ENCODE data around the gene LDLRAP1. TPM values are rescaled to one million over a fixed set of nuclear protein-coding genes. Genes with fewer than 3 reads are reported as not detected.
"Not testable (repeated sequence)": the region's sequence is repeated elsewhere in the genome, so short reads cannot be mapped to it uniquely, and the experiment has no call there.

The LDLRAP1 gene, protein sequence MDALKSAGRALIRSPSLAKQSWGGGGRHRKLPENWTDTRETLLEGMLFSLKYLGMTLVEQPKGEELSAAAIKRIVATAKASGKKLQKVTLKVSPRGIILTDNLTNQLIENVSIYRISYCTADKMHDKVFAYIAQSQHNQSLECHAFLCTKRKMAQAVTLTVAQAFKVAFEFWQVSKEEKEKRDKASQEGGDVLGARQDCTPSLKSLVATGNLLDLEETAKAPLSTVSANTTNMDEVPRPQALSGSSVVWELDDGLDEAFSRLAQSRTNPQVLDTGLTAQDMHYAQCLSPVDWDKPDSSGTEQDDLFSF
- 10 to 100 TPM; 64.4 to 65.3 TPM for total RNA-seq

DNA sequence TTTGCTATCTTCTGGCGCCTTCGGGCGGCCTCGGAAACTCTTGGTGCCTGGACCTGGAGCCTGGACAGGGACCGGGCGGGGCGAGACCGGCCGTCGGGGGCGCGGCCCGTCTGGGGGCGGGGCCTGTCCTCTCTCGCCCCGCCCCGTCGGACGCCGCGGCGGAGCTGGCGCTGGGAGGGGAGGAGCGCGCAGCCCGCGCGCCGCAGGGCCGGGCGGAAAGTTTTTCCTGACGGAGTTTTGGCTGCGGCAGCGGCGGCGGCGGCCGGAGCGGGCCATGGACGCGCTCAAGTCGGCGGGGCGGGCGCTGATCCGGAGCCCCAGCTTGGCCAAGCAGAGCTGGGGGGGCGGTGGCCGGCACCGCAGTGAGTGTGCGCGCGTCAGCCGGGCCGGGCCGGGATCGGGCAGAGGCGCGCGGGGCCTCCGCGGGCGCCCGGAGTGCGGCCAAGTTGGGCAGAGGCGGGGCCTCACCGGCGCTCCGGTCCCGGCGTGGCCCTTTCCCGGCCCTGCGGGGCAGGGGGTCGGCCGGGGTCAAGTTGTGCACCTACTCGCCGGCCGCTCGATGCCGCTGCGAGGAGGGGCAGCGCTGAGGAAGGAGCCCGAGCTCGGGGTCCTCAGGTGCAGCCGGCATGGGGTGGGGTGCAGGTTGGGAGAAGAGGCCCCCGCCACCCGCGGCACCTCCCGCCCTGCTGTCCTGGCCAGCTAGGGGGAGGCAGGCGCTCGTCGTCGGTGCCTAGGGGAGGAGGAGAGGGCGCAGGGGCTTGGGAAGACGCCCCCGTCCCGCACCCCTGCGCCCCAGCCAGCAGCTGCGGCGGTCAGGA lies at the start of gene LDLRAP1:
Gene LDLRAP1, plus strand, starts transcription at position 182 of the 818 bp plus-strand sequence. Its CDS starts 93 bp downstream, at position 275.
- Mint-ChIP-seq H3K36me3 (ENCODE audit: low read depth) (peaks cover 23% of the 10 kb centered on the region), H3K9me3 (no peaks in the 10 kb centered on the region), H3K4me3 (peak within 1 kb of the TSS; percentile 79), H3K27me3 (no peaks in the 10 kb centered on the region), H3K4me1 (peaks cover 38% of the 10 kb centered on the region), H3K27ac (peak within 1 kb of the TSS; percentile 71)
- DNase-seq: peak; percentile 51
- CTCF ChIA-PET: interaction anchor here (1.0 to 1.4 kb wide), 2 partner anchors 29 to 53 kb away, joined by 3 read pairs; no protein-coding TSS in a partner anchor
- POLR2A ChIA-PET: no interaction called here

DNA sequence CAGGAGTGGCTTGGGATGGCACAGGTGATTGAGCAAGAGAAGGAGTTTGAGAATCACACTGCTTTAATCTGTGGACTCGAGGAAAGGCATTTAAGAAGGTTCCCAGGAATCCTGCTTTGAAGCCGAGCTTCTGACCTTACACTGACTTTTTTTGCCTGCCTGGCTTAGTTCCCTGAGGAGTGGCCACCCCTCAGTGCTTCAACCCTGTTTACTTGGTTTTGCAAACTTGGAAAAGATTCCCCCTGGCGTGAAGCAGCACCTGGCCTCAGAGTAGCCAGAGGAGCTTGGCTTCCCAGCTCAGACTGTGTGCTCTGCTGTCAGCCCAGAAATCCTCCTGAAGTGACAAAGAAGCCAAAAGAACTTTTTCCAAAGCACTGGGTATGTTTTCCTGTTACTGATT lies 48.5 kb upstream of the LDLRAP1 start:
- CTCF ChIA-PET: interaction anchor here (0.5 to 0.6 kb wide), 2 partner anchors 118 to 126 kb away, joined by 3 read pairs; no protein-coding TSS in a partner anchor
- no peak for DNase-seq
- POLR2A ChIA-PET: no interaction called here
- Mint-ChIP-seq H3K4me3 (no peak overlapping the region), H3K27me3 (no peaks in the 10 kb centered on the region), H3K27ac (no peak overlapping the region), H3K36me3 (ENCODE audit: low read depth) (peaks cover 40% of the 10 kb centered on the region), H3K4me1 (peaks cover 8% of the 10 kb centered on the region), H3K9me3 (no peaks in the 10 kb centered on the region)

DNA sequence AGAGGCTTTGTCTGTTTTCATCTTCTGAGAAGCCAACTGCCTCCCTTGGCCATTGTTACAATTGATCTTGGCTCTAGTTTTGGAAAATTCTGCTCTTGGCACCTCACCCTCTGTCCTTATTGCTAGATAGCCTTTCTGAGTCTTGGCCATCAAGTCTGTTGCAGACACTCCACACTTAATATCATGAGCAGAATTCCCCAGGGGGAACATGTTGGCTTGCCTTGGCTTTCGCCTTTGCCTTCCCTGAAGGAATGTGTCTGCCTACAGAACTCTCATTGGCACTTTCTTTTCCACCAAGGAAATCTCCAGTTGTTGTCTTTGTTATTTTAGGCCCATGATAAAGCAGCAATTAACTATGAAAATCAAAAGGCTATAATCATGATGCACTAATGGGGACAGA lies 42.7 kb upstream of the LDLRAP1 start:
- CTCF ChIA-PET: no interaction called here
- H3K4me1 Mint-ChIP-seq: peaks cover 15% of the 10 kb centered on the region
- POLR2A ChIA-PET: no interaction called here
- no peaks in the 10 kb centered on the region for H3K9me3 Mint-ChIP-seq
- no peak for DNase-seq
- H3K27ac Mint-ChIP-seq: no peak overlapping the region
- H3K36me3 Mint-ChIP-seq (ENCODE audit: low read depth): peaks cover 19% of the 10 kb centered on the region
- no peak overlapping the region for H3K4me3 Mint-ChIP-seq
- no peaks in the 10 kb centered on the region for H3K27me3 Mint-ChIP-seq

DNA sequence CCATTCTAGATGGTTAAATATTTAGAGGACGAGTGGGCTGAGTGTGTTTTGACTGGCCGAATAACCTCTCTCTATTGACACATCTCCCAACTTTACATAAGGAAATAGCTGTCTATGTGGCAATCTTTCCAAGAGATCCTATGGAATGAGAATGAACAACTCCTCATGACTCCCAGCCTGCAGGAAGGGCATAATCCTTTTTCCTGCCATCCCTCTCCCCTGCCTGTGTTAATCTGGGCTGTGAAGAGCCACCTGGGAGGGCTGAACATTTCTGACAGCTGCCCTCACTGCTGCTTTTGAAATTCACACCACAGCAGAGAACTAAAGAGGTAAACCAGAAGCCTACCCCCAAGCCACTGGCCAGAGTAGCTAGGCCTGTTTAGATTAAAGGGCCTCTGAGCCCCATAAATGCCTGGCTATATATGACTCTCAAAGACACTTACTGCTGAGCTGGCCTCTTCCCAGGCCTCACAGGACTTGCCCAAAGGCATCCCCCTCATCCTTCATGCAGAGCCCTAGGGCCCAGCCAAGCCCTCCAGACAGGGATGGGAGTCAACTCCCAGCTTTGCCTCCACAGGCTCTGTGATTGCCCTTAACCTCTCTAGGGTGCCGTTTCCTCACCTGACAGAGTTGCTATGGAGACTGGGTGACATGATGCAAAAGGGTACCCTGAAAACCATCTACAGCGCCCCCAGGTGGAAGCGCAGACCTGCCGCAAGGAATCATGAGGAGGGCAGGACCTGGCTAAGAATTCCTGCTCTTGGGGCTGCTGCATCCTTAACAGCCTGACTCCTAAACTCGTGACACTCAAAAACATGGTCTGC lies 42.0 kb upstream of the LDLRAP1 start:
- Mint-ChIP-seq H3K27ac (no peak overlapping the region), H3K4me3 (no peak overlapping the region), H3K9me3 (no peaks in the 10 kb centered on the region), H3K36me3 (ENCODE audit: low read depth) (peaks cover 19% of the 10 kb centered on the region), H3K4me1 (peaks cover 23% of the 10 kb centered on the region), H3K27me3 (no peaks in the 10 kb centered on the region)
- POLR2A ChIA-PET: no interaction called here
- peak; percentile 27 for DNase-seq
- CTCF ChIA-PET: interaction anchor here (1.0 to 1.3 kb wide), 2 partner anchors 15 to 70 kb away, joined by 3 to 4 read pairs; no protein-coding TSS in a partner anchor

DNA sequence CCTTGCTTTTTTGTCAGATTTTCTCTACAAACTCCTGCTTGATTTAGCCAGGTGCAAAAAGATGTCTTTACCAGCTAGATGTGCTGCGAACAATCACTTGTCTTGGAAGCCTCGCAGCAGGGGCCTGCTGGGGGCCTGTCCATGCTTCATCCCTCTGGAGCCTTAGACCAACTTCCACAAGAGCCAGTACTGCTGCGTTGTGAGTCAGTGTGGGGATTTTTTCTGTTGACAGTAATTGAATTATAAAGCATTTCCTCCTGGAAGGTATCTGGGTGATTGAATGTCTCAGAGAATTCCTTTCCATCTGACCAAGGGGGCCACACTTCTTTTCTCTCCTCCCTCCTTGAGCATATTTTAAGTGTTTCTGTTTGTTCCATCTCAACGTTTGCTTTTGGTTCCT lies 40.4 kb upstream of the LDLRAP1 start:
- POLR2A ChIA-PET: no interaction called here
- H3K4me1 Mint-ChIP-seq: peaks cover 26% of the 10 kb centered on the region
- no peaks in the 10 kb centered on the region for H3K27me3 Mint-ChIP-seq
- no peak overlapping the region for H3K27ac Mint-ChIP-seq
- DNase-seq: no peak
- no peak overlapping the region for H3K4me3 Mint-ChIP-seq
- CTCF ChIA-PET: interaction anchor here (0.6 to 1.5 kb wide), 2 partner anchors 16 to 223 kb away, joined by 3 read pairs; no protein-coding TSS in a partner anchor
- no peaks in the 10 kb centered on the region for H3K9me3 Mint-ChIP-seq
- H3K36me3 Mint-ChIP-seq (ENCODE audit: low read depth): peaks cover 13% of the 10 kb centered on the region

DNA sequence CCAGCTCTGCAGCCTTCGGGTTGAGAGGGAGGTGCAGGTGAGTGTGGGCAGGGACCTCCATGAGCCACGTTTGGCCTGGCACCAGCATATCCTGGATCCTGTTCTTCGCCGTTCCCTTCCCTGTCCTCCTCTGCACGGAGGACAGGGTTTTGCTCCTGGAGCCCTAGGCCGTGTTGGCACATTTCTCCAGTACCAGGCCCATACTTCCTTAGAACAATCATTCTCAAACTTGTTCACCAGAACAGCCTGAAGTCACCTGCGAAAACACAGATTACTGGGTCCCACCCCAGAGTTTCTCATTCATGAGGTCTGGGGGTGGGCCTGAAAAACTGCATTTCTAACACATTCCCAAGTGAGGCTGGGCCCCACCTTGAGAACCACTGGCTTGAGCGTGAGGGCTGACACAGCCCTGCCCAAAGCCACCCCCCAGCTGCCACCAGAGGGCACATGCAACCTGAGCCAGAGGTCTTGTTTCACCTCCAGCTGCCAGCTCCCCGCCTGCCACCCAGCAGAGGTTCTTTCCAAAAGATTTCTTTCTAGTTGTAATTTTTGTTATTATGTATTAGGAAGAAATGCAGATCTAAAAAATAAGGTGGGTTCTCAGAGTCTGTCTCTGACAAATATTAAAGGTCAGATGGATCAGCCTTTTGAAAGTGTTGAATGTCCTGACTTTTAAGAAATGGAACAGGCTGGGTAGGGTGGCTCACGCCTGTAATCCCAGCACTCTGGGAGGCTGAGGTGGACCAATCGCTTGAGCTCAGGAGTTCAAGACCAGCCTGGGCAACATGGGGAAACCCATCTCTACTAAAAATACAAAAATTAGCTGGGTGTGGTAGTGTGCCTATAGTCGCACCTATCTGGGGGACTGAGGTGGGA lies 39.6 kb upstream of the LDLRAP1 start:
- ChIA-PET CTCF (interaction anchor here (0.6 to 1.8 kb wide), 5 partner anchors 9 to 288 kb away, joined by 3 to 5 read pairs (median 3); no protein-coding TSS in a partner anchor), POLR2A (no interaction called here)
- peaks cover 2% of the 10 kb centered on the region for H3K27me3 Mint-ChIP-seq
- H3K9me3 Mint-ChIP-seq: no peaks in the 10 kb centered on the region
- H3K27ac Mint-ChIP-seq: no peak overlapping the region
- peak; percentile 80 for DNase-seq
- H3K4me3 Mint-ChIP-seq: no peak overlapping the region
- peaks cover 5% of the 10 kb centered on the region for H3K36me3 Mint-ChIP-seq (ENCODE audit: low read depth)
- peaks cover 25% of the 10 kb centered on the region for H3K4me1 Mint-ChIP-seq

DNA sequence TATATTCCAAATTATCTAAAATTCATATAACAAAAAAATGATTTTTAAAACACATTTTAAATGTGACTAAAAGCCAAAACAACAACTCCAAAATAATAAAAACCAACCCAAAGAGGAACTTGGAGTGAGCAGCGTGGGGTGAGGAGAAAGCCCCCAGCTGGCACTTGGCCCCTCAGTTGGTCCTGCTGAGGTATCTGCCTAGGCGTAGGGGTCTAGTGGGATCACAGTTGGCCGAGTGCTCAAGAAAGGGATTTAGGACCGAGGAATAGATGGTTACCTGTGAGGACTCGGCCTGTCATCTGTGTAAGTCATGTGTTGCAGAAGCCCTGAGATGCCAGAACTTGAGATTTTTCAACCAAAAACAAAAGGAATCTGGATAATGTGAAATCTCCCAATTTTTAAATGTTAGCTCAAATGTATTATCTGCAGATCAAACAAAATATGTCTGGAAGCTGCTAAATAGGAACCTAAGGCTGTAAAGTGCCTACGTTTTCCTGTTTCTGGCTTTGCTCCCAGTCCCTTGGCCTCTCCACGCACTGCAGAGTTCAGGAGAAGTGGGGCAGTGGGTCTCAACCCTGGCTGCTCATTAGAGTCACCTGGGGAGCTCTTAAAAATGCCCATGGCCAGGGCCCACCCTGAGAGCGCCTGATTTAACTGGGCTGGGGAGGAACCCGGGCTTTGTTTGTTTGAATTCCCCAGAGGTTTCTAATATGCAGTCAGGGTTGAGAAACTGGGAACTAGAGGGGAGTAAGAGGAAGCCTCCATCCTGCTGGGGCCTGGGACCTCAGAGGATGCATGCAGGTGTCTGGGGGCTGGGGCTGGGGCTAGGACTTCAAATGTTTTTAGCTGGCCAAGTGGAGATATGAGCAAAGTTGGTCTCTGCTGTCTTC lies 38.5 kb upstream of the LDLRAP1 start:
- Mint-ChIP-seq H3K4me3 (no peak overlapping the region), H3K4me1 (peaks cover 25% of the 10 kb centered on the region), H3K9me3 (no peaks in the 10 kb centered on the region), H3K27ac (peak overlapping the region; percentile 19), H3K36me3 (ENCODE audit: low read depth) (peaks cover 2% of the 10 kb centered on the region), H3K27me3 (peaks cover 2% of the 10 kb centered on the region)
- no peak for DNase-seq
- CTCF ChIA-PET: interaction anchor here (1.3 to 1.8 kb wide), 3 partner anchors 8 to 287 kb away, joined by 3 to 5 read pairs (median 4); no protein-coding TSS in a partner anchor
- POLR2A ChIA-PET: no interaction called here

DNA sequence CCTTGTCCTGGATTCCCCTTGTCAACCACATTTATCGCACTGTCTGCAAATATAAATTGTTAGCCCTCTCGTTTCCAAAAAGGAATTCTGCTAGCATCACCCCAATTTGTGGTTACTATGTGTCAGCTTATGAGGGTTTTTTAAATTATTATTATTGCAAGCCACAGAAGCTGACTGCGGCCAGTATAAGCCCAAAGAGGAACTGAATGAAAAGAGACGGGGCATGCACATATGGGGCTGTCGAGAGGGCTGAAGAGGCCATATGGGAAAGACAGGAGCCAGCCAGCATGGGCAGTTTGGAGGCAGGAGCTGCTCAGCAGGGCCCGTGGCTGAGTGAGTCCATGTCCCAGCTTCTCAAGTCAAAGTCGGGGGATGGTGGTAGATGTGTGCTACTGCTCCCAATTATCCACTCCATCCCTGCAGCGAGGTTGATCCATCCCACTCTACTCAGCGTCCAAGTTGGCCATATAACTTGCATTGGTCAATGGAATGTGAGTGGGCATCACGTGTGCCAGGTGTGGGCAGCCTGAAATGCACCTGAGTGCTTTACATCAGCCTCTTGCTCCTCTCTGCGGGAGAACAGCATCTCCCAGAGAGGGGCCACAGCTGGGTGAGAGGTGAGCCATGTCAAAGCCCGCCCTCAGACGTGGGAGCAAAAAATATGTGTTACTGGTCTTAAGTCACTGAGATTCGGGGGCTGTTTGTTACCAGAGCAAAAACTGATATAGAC lies 37.6 kb upstream of the LDLRAP1 start:
- H3K27ac Mint-ChIP-seq: peak overlapping the region; percentile 78
- no peak for DNase-seq
- H3K4me3 Mint-ChIP-seq: no peak overlapping the region
- peaks cover 25% of the 10 kb centered on the region for H3K4me1 Mint-ChIP-seq
- ChIA-PET CTCF (interaction anchor here (0.7 to 1.4 kb wide), 2 partner anchors 19 to 305 kb away, joined by 3 to 4 read pairs; no protein-coding TSS in a partner anchor), POLR2A (no interaction called here)
- H3K27me3 Mint-ChIP-seq: peaks cover 2% of the 10 kb centered on the region
- no peaks in the 10 kb centered on the region for H3K9me3 Mint-ChIP-seq
- H3K36me3 Mint-ChIP-seq (ENCODE audit: low read depth): peaks cover 2% of the 10 kb centered on the region

DNA sequence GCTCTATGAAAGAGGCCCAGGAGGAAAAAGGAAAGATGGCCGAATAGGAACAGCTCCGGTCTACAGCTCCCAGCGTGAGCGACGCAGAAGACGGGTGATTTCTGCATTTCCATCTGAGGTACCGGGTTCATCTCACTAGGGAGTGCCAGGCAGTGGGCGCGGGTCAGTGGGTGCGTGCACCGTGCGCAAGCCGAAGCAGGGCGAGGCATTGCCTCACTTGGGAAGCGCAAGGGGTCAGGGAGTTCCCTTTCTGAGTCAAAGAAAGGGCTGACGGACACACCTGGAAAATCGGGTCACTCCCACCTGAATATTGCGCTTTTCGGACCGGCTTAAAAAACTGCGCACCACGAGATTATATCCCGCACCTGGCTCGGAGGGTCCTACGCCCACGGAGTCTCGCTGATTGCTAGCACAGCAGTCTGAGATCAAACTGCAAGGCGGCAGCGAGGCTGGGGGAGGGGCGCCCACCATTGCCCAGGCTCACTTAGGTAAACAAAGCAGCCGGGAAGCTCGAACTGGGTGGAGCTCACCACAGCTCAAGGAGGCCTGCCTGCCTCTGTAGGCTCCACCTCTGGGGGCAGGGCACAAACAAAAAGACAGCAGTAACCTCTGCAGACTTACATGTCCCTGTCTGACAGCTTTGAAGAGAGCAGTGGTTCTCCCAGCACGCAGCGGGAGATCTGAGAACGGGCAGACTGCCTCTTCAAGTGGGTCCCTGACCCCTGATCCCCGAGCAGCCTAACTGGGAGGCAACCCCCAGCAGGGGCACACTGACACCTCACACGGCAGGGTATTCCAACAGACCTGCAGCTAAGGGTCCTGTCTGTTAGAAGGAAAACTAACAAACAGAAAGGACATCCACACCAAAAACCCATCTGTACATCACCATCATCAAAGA lies 36.6 kb upstream of the LDLRAP1 start:
- peak overlapping the region; percentile 55 for H3K4me3 Mint-ChIP-seq
- peaks cover 25% of the 10 kb centered on the region for H3K4me1 Mint-ChIP-seq
- peak; percentile 42 for DNase-seq
- H3K9me3 Mint-ChIP-seq; H3K27me3 Mint-ChIP-seq; POLR2A ChIA-PET; H3K36me3 Mint-ChIP-seq (ENCODE audit: low read depth): not testable (repeated sequence)
- H3K27ac Mint-ChIP-seq: peak overlapping the region; percentile 78
- CTCF ChIA-PET: interaction anchor here (0.7 kb wide), 1 partner anchor 304 kb away, joined by 3 read pairs; no protein-coding TSS in a partner anchor

DNA sequence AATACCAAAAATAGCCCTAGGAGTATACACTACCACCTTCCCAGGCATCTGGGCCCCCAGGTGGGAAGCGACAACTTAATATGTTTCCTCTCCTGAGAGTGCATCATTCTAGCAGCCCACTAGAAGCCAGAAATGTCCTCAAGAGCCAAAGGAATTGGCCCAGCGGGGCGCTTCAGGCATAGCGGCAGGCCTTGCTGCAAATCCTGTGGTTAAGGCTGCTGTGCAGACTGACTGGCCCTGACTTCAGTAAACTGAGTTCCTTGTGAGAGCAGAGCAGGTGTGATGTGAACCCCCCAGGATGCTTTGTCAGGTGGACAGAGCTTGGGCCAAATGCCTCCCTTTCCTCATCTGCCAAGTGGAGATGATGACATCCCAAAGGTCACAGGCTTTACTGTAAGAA lies 29.7 kb upstream of the LDLRAP1 start:
- peaks cover 2% of the 10 kb centered on the region for H3K27me3 Mint-ChIP-seq
- no peaks in the 10 kb centered on the region for H3K36me3 Mint-ChIP-seq (ENCODE audit: low read depth)
- peaks cover 2% of the 10 kb centered on the region for H3K9me3 Mint-ChIP-seq
- no peak for DNase-seq
- ChIA-PET POLR2A (no interaction called here), CTCF (interaction anchor here (1.1 to 1.2 kb wide), 2 partner anchors 12 to 25 kb away, joined by 3 to 4 read pairs; no protein-coding TSS in a partner anchor)
- H3K4me1 Mint-ChIP-seq: no peaks in the 10 kb centered on the region
- H3K27ac Mint-ChIP-seq: no peak overlapping the region
- no peak overlapping the region for H3K4me3 Mint-ChIP-seq
